H1 (cell line): ENCODE measurements around the gene ATP5F1A. TPM values are rescaled to one million over a fixed set of nuclear protein-coding genes. Genes with fewer than 3 reads are reported as not detected.

ENCODE experiments used
- CTCF ChIA-PET: fragments of 300-600 bp; sonication (Branson Sonifier 250); formaldehyde crosslinking; loops from one replicate; lab custom pipeline; 2021; ENCODE audit not compliant: partially characterized antibody; lab: Charles Lee
- POLR2A ChIA-PET: fragments of 300-600 bp; sonication (Branson Sonifier 250); formaldehyde crosslinking; loops from one replicate; lab custom pipeline; 2021; ENCODE audit warnings: inconsistent platforms; ENCODE audit not compliant: partially characterized antibody; lab: Charles Lee
- DNase-seq, 2 experiments: peaks; one replicate each; pipeline versions ENCODE4 v3.0.0 to v3.0.0-alpha.2; 2010 to 2022; ENCODE audit warnings: low spot score in 2 of 2, low read depth in 1 of 2, mixed read lengths in 1 of 2
- FAIRE-seq: peaks from 2 replicates; lab custom pipeline; 2011; peaks lifted over from hg19 to GRCh38; lab: Jason Lieb, UNC
- H2AFZ ChIP-seq: 2 replicates; pipeline ENCODE4 v1.8.1; 2012; ENCODE audit warnings: low read length, inconsistent platforms
- H2AK5ac ChIP-seq: 2 replicates; pipeline ENCODE4 v1.6.1; 2013; ENCODE audit warnings: low read depth, low read length
- H2BK120ac ChIP-seq: replicated peaks from 2 replicates; pipeline ENCODE3; 2013; ENCODE audit warnings: low read depth, low read length, inconsistent platforms
- H2BK12ac ChIP-seq: 2 replicates; pipeline ENCODE4 v1.6.1; 2013; ENCODE audit warnings: low read depth, low read length
- H2BK15ac ChIP-seq: 2 replicates; pipeline ENCODE4 v1.6.1; 2013; ENCODE audit warnings: low read length
- H2BK20ac ChIP-seq: 2 replicates; pipeline ENCODE4 v1.6.1; 2013; ENCODE audit warnings: low read length
- H2BK5ac ChIP-seq: 2 replicates; pipeline ENCODE4 v1.6.1; 2013; ENCODE audit warnings: low read depth, low read length
- H3K14ac ChIP-seq: 2 replicates; pipeline ENCODE4 v1.6.1; 2013; ENCODE audit warnings: inconsistent platforms; ENCODE audit not compliant: insufficient read length
- H3K18ac ChIP-seq: 2 replicates; pipeline ENCODE4 v1.6.1; 2013; ENCODE audit warnings: low read length; ENCODE audit errors: extremely low read depth
- H3K23ac ChIP-seq: 2 replicates; pipeline ENCODE4 v1.6.1; 2013; ENCODE audit warnings: inconsistent platforms; ENCODE audit not compliant: insufficient read length
- H3K23me2 ChIP-seq: 2 replicates; pipeline ENCODE4 v1.6.1; 2013; ENCODE audit warnings: low read depth, low read length
- H3K27ac ChIP-seq: 2 replicates; pipeline ENCODE4 v1.6.1; 2011; ENCODE audit warnings: low read depth, low read length, inconsistent platforms
- H3K27me3 ChIP-seq, 4 experiments: replicated peaks in 1 of 4; 1 replicate in 1 of 4; 2 replicates in 3 of 4; pipeline versions ENCODE4 v1.6.1 to v1.8.1; 2011 to 2013; ENCODE audit warnings: low read length in 3 of 4, mild to moderate bottlenecking in 3 of 4, inconsistent platforms in 2 of 4, mixed read lengths in 2 of 4, moderate library complexity in 1 of 4; ENCODE audit not compliant: control insufficient read depth in 3 of 4, insufficient read depth in 3 of 4; ENCODE audit errors: extremely low read depth in 1 of 4
- H3K36me3 ChIP-seq, 4 experiments: 2 replicates each; pipeline versions ENCODE4 v1.6.1 to v1.8.1; 2011 to 2013; ENCODE audit warnings: mild to moderate bottlenecking in 4 of 4, low read length in 3 of 4, moderate library complexity in 2 of 4, control low read depth in 1 of 4, inconsistent platforms in 1 of 4; ENCODE audit not compliant: insufficient read depth in 4 of 4, control insufficient read depth in 2 of 4
- H3K4ac ChIP-seq: replicated peaks from 2 replicates; pipeline ENCODE3; 2013; ENCODE audit warnings: low read length, low read depth, mixed read lengths, inconsistent platforms; ENCODE audit not compliant: insufficient read length
- H3K4me1 ChIP-seq, 4 experiments: replicated peaks in 1 of 4; 1 replicate in 1 of 4; 2 replicates in 3 of 4; pipeline versions ENCODE4 v1.6.1 to v1.8.1; 2011 to 2013; ENCODE audit warnings: low read length in 3 of 4, inconsistent platforms in 2 of 4, mixed read lengths in 1 of 4; ENCODE audit not compliant: insufficient read depth in 4 of 4, control insufficient read depth in 3 of 4
- H3K4me2 ChIP-seq, 2 experiments: 2 replicates each; pipeline versions ENCODE4 v1.6.1 to v1.8.1; 2011 to 2013; ENCODE audit warnings: low read depth in 2 of 2, low read length in 2 of 2, control low read depth in 1 of 2, inconsistent platforms in 1 of 2, mild to moderate bottlenecking in 1 of 2; ENCODE audit not compliant: insufficient read depth in 1 of 2
- H3K4me3 ChIP-seq, 4 experiments: fragments of 200-600, 300-600 bp in 1 of 4; sonication (generic), shearing (Covaris generic), sonication (Bioruptor Twin) in 1 of 4; 2 replicates each; pipeline versions ENCODE4 v1.5.1 to v1.8.1; 2011 to 2016; ENCODE audit warnings: low read length in 4 of 4, low read depth in 3 of 4, control low read depth in 2 of 4, inconsistent platforms in 2 of 4, mild to moderate bottlenecking in 2 of 4, mixed read lengths in 1 of 4, moderate library complexity in 1 of 4; ENCODE audit not compliant: insufficient read depth in 2 of 4; ENCODE audit errors: extremely low read depth in 1 of 4
- H3K56ac ChIP-seq: replicated peaks from 2 replicates; pipeline ENCODE3; 2013; ENCODE audit warnings: low read depth, mild to moderate bottlenecking, mixed read lengths, low read length, inconsistent platforms; ENCODE audit not compliant: insufficient read length
- H3K79me1 ChIP-seq: 2 replicates; pipeline ENCODE4 v1.6.1; 2013; ENCODE audit warnings: low read depth, low read length, control low read depth
- H3K79me2 ChIP-seq, 2 experiments: 2 replicates each; pipeline versions ENCODE4 v1.6.1 to v1.8.1; 2012 to 2013; ENCODE audit warnings: low read length in 2 of 2, mild to moderate bottlenecking in 2 of 2, inconsistent platforms in 1 of 2; ENCODE audit not compliant: insufficient read depth in 2 of 2, control insufficient read depth in 1 of 2
- H3K9ac ChIP-seq, 4 experiments: replicated peaks in 1 of 4; 1 replicate in 1 of 4; 2 replicates in 3 of 4; pipeline versions ENCODE4 v1.6.1 to v1.8.1; 2011 to 2013; ENCODE audit warnings: low read depth in 3 of 4, low read length in 3 of 4, control low read depth in 2 of 4, mild to moderate bottlenecking in 2 of 4, moderate library complexity in 2 of 4, inconsistent platforms in 1 of 4; ENCODE audit errors: extremely low read depth in 1 of 4
- H3K9me3 ChIP-seq, 2 experiments: 2 replicates each; pipeline versions ENCODE4 v1.6.1 to v1.8.1; 2012 to 2013; ENCODE audit warnings: mild to moderate bottlenecking in 2 of 2, moderate library complexity in 2 of 2, control low read depth in 1 of 2, inconsistent platforms in 1 of 2, low read depth in 1 of 2, low read length in 1 of 2, mixed read lengths in 1 of 2; ENCODE audit not compliant: insufficient read depth in 2 of 2
- H4K20me1 ChIP-seq, 2 experiments: replicated peaks in 1 of 2; 2 replicates each; pipeline versions ENCODE3 to v1.8.1; 2011 to 2013; ENCODE audit warnings: inconsistent platforms in 2 of 2, low read length in 2 of 2, mild to moderate bottlenecking in 1 of 2; ENCODE audit not compliant: insufficient read depth in 2 of 2, control insufficient read depth in 1 of 2
- H4K5ac ChIP-seq: 2 replicates; pipeline ENCODE4 v1.6.1; 2013; ENCODE audit warnings: low read length, low read depth, mixed read lengths, inconsistent platforms; ENCODE audit not compliant: insufficient read length
- H4K8ac ChIP-seq: 2 replicates; pipeline ENCODE4 v1.8.0; 2013; ENCODE audit warnings: mild to moderate bottlenecking, moderate library complexity, low read length, inconsistent platforms; ENCODE audit not compliant: insufficient read depth; ENCODE audit errors: extremely low read depth
- H4K91ac ChIP-seq: replicated peaks from 2 replicates; pipeline ENCODE3; 2013; ENCODE audit warnings: low read length, mixed read lengths, inconsistent platforms; ENCODE audit not compliant: insufficient read length
- GTF2F1 ChIP-seq: IDR thresholded peaks from 2 replicates; pipeline ENCODE4 v1.6.1; 2012; ENCODE audit warnings: low read depth, low read length, improper control_type of control experiment, borderline replicate concordance
- MAFK ChIP-seq: IDR thresholded peaks from 2 replicates; pipeline ENCODE4 v1.6.1; 2012; ENCODE audit warnings: low read depth, mild to moderate bottlenecking, improper control_type of control experiment, low read length
- NANOG ChIP-seq: IDR thresholded peaks from 2 replicates; pipeline ENCODE4 v1.6.1; 2011; ENCODE audit warnings: low read length, low read depth, mild to moderate bottlenecking, inconsistent platforms; ENCODE audit not compliant: insufficient read depth, poor library complexity, severe bottlenecking
- POLR2A ChIP-seq, 2 experiments: IDR thresholded peaks; 1 replicate in 1 of 2; 2 replicates in 1 of 2; pipeline ENCODE4 v1.6.1; 2011; ENCODE audit warnings: low read depth in 2 of 2, low read length in 2 of 2, mild to moderate bottlenecking in 2 of 2; ENCODE audit errors: control extremely low read depth in 1 of 2
- RBBP5 ChIP-seq: IDR thresholded peaks from 2 replicates; pipeline ENCODE4 v1.7.1; 2012; ENCODE audit warnings: low read depth, mild to moderate bottlenecking, inconsistent platforms, low read length, moderate library complexity, borderline replicate concordance
- RFX5 ChIP-seq: IDR thresholded peaks from 2 replicates; pipeline ENCODE4 v1.6.1; 2011; ENCODE audit warnings: low read depth, low read length, improper control_type of control experiment, borderline replicate concordance
- SP4 ChIP-seq: IDR thresholded peaks from 2 replicates; pipeline ENCODE4 v1.6.1; 2012; ENCODE audit warnings: low read length, inconsistent platforms
- WGBS, 2 experiments: shearing (Covaris generic) in 1 of 2; methylation state at CpG; one replicate each; pipeline versions ENCODE4 v1.1.6 to v1.1.7; 2013 to 2015; ENCODE audit warnings: low lambda C conversion rate in 2 of 2, mixed read lengths in 2 of 2, inconsistent platforms in 1 of 2, low coverage in 1 of 2, missing lambda C conversion rate in 1 of 2; ENCODE audit not compliant: insufficient replicate concordance in 2 of 2, insufficient coverage in 1 of 2, insufficient read length in 1 of 2; ENCODE audit errors: extremely low coverage in 1 of 2, missing lambda C conversion rate in 1 of 2; 5-methylcytosine and 5-hydroxymethylcytosine counted together
- long read RNA-seq, 2 experiments: library from RNA in 1 of 2; library from capped mRNA in 1 of 2; stranded (forward); transcript quantifications; one replicate each; pipeline ENCODE4 v2.0.0, GENCODE V29; 2021; ENCODE audit warnings: inconsistent platforms in 1 of 2
- polyA minus RNA-seq, 3 experiments: library from RNA; depleted of rRNA, polyadenylated mRNA; stranded (reverse); fragments of >200 nt; gene quantifications; 1 replicate in 2 of 3; 2 replicates in 1 of 3; pipeline ENCODE4 v1.2.3, GENCODE V29; 2011
- polyA plus RNA-seq, 7 experiments: library from polyadenylated mRNA; depleted of rRNA in 3 of 7; stranded (reverse) in 5 of 7; unstranded in 2 of 7; fragments of >200 nt in 5 of 7; fragments of 200-250 nt in 2 of 7; gene quantifications; 1 replicate in 5 of 7; 2 replicates in 1 of 7; 4 replicates in 1 of 7; pipeline versions ENCODE4 v1.2.1 to v1.2.3, GENCODE V29; 2011 to 2013; ENCODE audit warnings: missing spikeins in 2 of 7, mixed read lengths in 2 of 7
- total RNA-seq: library from RNA; stranded (reverse); fragmentation: NEBNext Ultra II Directional; extraction: Animal tissue kit (Norgen Biotek cat#: 25700); gene quantifications from 2 replicates; pipeline ENCODE4 v1.2.1, GENCODE V29; 2021
- TF ChIP-seq, protein P1 (sequence below): IDR thresholded peaks from 2 replicates; pipeline ENCODE4 v1.6.1; 2012; ENCODE audit warnings: inconsistent platforms

Gene ATP5F1A
- 669 and 685 TPM in 2 replicates for total RNA-seq
- 796 and 970 TPM in 2 replicates for polyA plus RNA-seq (2011; rRNA removed)
- 1,314 TPM for polyA plus RNA-seq (2011; cell fraction: cytosol; rRNA removed)
- 497 TPM for polyA plus RNA-seq (2011; cell fraction: nucleus; rRNA removed)
- 617 to 814 TPM (median 732 TPM) in 4 replicates for polyA plus RNA-seq (2012, experiment 1 of 2)
- 128 TPM for polyA plus RNA-seq (2012, experiment 2 of 2)
- 353 TPM for polyA plus RNA-seq (2013, experiment 1 of 2)
- polyA plus RNA-seq (2013, experiment 2 of 2), result 337 TPM
- 1,058 and 1,152 TPM in 2 replicates for polyA minus RNA-seq (2011; rRNA and poly(A)+ RNA removed)
- 466 TPM for polyA minus RNA-seq (2011; cell fraction: cytosol; rRNA and poly(A)+ RNA removed)
- polyA minus RNA-seq (2011; cell fraction: nucleus; rRNA and poly(A)+ RNA removed), result 236 TPM
- long read RNA-seq, experiment 1, full-length matches to known transcripts, result 495 of 1,009 reads
- long read RNA-seq, experiment 1, partial matches to known transcripts, result 491 of 1,009 reads
- long read RNA-seq, experiment 1, other reads (novel, unspliced or antisense), result 23 of 1,009 reads
- long read RNA-seq, experiment 2, full-length matches to known transcripts, result 925 of 1,137 reads
- long read RNA-seq, experiment 2, partial matches to known transcripts, result 200 of 1,137 reads
- long read RNA-seq, experiment 2, other reads (novel, unspliced or antisense), result 12 of 1,137 reads

- ChIA-PET CTCF (interaction anchor here (1.3 kb wide), 1 partner anchor 183 kb away, joined by 3 read pairs; no protein-coding TSS in a partner anchor), POLR2A (interaction anchor here (0.6 to 2.1 kb wide), 13 partner anchors 8 to 389 kb away, joined by 3 to 9 read pairs (median 4); a partner anchor contains a TSS)
- H3K4me1 ChIP-seq, result peaks cover 0 to 3% (median 2%) of the 10 kb centered on the region in 4 experiments; a peak in 6 of 7 replicates
- WGBS, 2 experiments, result 2% methylated on average over 40 of the region's 53 CpGs; no CpG with 5 or more reads in 1 of the 2 experiments
- DNase-seq (peak in 1 of 2 experiments; percentile 88), FAIRE-seq (no peak)
- H4K91ac ChIP-seq, result peak within 1 kb of the TSS; percentile 50
- H3K79me2 ChIP-seq, result peaks cover 22 to 50% of the 10 kb centered on the region in 2 experiments
- no peaks in the 10 kb centered on the region for H3K27me3 ChIP-seq
- H3K23me2 ChIP-seq, result peaks cover 10% of the 10 kb centered on the region
- no peaks in the 10 kb centered on the region for H3K79me1 ChIP-seq
- peaks cover 3 to 21% (median 11%) of the 10 kb centered on the region in 4 experiments; a peak in 7 of 8 replicates for H3K36me3 ChIP-seq
- H2BK15ac ChIP-seq, result 0 out of 2 replicates have a peak within 1 kb of the TSS, but pooled peaks have one; percentile 72
- peak within 1 kb of the TSS; percentile 89 to 94 (median 93) for H3K9ac ChIP-seq
- H3K4ac ChIP-seq, result peak within 1 kb of the TSS; percentile 40
- H2AK5ac ChIP-seq, result no peak within 1 kb of the TSS
- H2AFZ ChIP-seq, result peak within 1 kb of the TSS; percentile 84
- peak within 1 kb of the TSS; percentile 97 for H3K18ac ChIP-seq
- H3K27ac ChIP-seq, result peak within 1 kb of the TSS; percentile 92
- no peak within 1 kb of the TSS for H3K23ac ChIP-seq
- peak within 1 kb of the TSS; percentile 93 for H2BK5ac ChIP-seq
- H3K4me3 ChIP-seq, result peak within 1 kb of the TSS; percentile 91 to 99 (median 98)
- H4K8ac ChIP-seq, result peak within 1 kb of the TSS; percentile 96; the same call in 1 of the 2 replicates
- H3K56ac ChIP-seq, result peak within 1 kb of the TSS; percentile 71
- H2BK12ac ChIP-seq, result 0 out of 2 replicates have a peak within 1 kb of the TSS, but pooled peaks have one; percentile 87
- H4K5ac ChIP-seq, result peak within 1 kb of the TSS; percentile 95
- peak within 1 kb of the TSS; percentile 75 to 77 for H3K4me2 ChIP-seq
- peak within 1 kb of the TSS; percentile 5 for H2BK120ac ChIP-seq
- H2BK20ac ChIP-seq, result no peak within 1 kb of the TSS
- H3K14ac ChIP-seq, result no peak within 1 kb of the TSS
- peaks cover 1 to 3% of the 10 kb centered on the region in 2 experiments for H4K20me1 ChIP-seq
- H3K9me3 ChIP-seq, result no peaks in the 10 kb centered on the region
- TF ChIP-seq MAFK, result no peak
- TF ChIP-seq, protein P1, sequence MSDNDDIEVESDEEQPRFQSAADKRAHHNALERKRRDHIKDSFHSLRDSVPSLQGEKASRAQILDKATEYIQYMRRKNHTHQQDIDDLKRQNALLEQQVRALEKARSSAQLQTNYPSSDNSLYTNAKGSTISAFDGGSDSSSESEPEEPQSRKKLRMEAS, result peak; percentile 94
- TF ChIP-seq GTF2F1, result no peak
- peak; percentile 81 to 91 for TF ChIP-seq POLR2A (IDR thresholded peaks at IDR 0.05; ENCODE audit: control extremely low read depth in 1 of 2, low read depth in 2 of 2, low read length in 2 of 2)
- peak; percentile 99 for TF ChIP-seq RBBP5
- TF ChIP-seq SP4, result no peak
- no peak for TF ChIP-seq RFX5
- TF ChIP-seq NANOG, result peak; percentile 3
These were observed at the start of gene ATP5F1A for GRCh38 chr18:46097801-46098615. TSS of gene ATP5F1A (minus strand) at chr18:46098296. CDS start at chr18:46098231, 65 bp downstream.
